ENCODE results near the gene PNP. TPM values are rescaled to one million over a fixed set of nuclear protein-coding genes. Genes with fewer than 3 reads are reported as not detected.

PNP gene
- polyA plus RNA-seq, 1 donor from 2014 or later = 12.6 TPM

DNA sequence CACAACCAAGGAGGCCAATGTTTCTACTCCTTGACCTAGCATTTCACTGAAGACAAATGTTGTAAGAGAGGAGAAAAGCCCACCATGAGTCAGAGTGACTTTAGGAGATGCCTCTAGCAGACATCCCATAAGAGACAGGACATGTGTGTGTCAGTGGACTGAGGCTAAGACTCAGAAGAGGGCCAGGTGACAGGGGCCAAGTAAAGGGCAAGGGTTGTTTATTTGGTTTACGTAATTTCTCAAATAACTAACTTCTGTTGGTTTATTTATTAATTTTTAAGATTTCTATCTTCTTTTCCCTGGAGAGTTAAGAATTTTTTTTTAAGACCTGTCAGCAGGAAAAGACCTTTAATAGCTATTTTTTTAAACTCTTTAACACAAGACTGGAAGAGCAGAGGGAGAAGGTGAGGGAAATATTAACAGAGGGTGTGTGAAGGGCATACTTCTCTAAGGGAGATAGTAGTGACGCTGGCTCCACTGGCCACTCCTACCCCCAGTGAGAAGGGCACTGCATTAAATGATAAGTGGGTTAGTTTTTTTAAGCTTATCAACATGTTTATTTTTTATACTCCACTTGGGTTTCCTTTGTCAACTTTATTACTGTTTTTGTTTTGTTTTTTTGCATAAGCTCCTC lies 3.4 kb downstream of the PNP start:
- Histone ChIP-seq H3K9me3 (ENCODE audit: low read length) (no peaks in the 10 kb centered on the region), H3K36me3 (ENCODE audit: insufficient read depth, low read length) (no peaks in the 10 kb centered on the region), H3K4me3 (ENCODE audit: low read length) (no peak overlapping the region), H3K27me3 (ENCODE audit: insufficient read depth, low read depth, low read length) (no peaks in the 10 kb centered on the region), H2AFZ (ENCODE audit: low read depth, low read length) (no peak overlapping the region), H4K20me1 (ENCODE audit: insufficient read depth) (no peaks in the 10 kb centered on the region), H3K79me2 (replicated peaks; ENCODE audit: insufficient read depth, low read length) (no peaks in the 10 kb centered on the region), H3K9ac (ENCODE audit: low read length) (no peak overlapping the region), H3K4me2 (ENCODE audit: low read length) (no peak overlapping the region), H3K9me2 (ENCODE audit: insufficient read depth, low read length) (no peaks in the 10 kb centered on the region), H3K27ac (ENCODE audit: low read length) (no peak overlapping the region), H3F3A (ENCODE audit: insufficient read depth, low read length, poor library complexity, severe bottlenecking) (no peaks in the 10 kb centered on the region)
- TF ChIP-seq REST (IDR thresholded peaks at IDR 0.05; ENCODE audit: borderline replicate concordance) = no peak

- no peaks in the 10 kb centered on the region for H3K9me2 ChIP-seq (ENCODE audit: insufficient read depth, low read length)
- H3F3A ChIP-seq (ENCODE audit: insufficient read depth, low read length, poor library complexity, severe bottlenecking) = no peaks in the 10 kb centered on the region
- TF ChIP-seq MXI1 (conservative IDR thresholded peaks at IDR 0.05; ENCODE audit: poor library complexity, severe bottlenecking) (no peak), RAD21 (conservative IDR thresholded peaks at IDR 0.05) (no peak), EP300 (conservative IDR thresholded peaks at IDR 0.05; ENCODE audit: poor library complexity, severe bottlenecking) (no peak), REST (IDR thresholded peaks at IDR 0.05; ENCODE audit: borderline replicate concordance) (no peak), EZH2 (IDR thresholded peaks at IDR 0.05; ENCODE audit: borderline replicate concordance, insufficient read depth, low read length, poor library complexity, severe bottlenecking) (no peak), POLR2AphosphoS5 (IDR thresholded peaks at IDR 0.05) (no peak), TAF1 (IDR thresholded peaks at IDR 0.05; ENCODE audit: low read depth) (no peak), SMC3 (conservative IDR thresholded peaks at IDR 0.05; ENCODE audit: poor library complexity) (no peak)
- TF ChIP-seq, protein P1, sequence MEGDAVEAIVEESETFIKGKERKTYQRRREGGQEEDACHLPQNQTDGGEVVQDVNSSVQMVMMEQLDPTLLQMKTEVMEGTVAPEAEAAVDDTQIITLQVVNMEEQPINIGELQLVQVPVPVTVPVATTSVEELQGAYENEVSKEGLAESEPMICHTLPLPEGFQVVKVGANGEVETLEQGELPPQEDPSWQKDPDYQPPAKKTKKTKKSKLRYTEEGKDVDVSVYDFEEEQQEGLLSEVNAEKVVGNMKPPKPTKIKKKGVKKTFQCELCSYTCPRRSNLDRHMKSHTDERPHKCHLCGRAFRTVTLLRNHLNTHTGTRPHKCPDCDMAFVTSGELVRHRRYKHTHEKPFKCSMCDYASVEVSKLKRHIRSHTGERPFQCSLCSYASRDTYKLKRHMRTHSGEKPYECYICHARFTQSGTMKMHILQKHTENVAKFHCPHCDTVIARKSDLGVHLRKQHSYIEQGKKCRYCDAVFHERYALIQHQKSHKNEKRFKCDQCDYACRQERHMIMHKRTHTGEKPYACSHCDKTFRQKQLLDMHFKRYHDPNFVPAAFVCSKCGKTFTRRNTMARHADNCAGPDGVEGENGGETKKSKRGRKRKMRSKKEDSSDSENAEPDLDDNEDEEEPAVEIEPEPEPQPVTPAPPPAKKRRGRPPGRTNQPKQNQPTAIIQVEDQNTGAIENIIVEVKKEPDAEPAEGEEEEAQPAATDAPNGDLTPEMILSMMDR (IDR thresholded peaks at IDR 0.05; ENCODE audit: poor library complexity, severe bottlenecking) = no peak
- no peaks in the 10 kb centered on the region for H3K36me3 ChIP-seq (ENCODE audit: insufficient read depth, low read length)
- H3K79me2 ChIP-seq (replicated peaks; ENCODE audit: insufficient read depth, low read length) = no peaks in the 10 kb centered on the region
- H3K9ac ChIP-seq (ENCODE audit: low read length) = no peak overlapping the region
- no peaks in the 10 kb centered on the region for H3K27me3 ChIP-seq (ENCODE audit: insufficient read depth, low read depth, low read length)
- H3K9me3 ChIP-seq (ENCODE audit: low read length) = no peaks in the 10 kb centered on the region
- H2AFZ ChIP-seq (ENCODE audit: low read depth, low read length) = no peak overlapping the region
- H4K20me1 ChIP-seq (ENCODE audit: insufficient read depth) = no peaks in the 10 kb centered on the region
- no peak overlapping the region for H3K4me2 ChIP-seq (ENCODE audit: low read length)
- H3K27ac ChIP-seq (ENCODE audit: low read length) = no peak overlapping the region
- no peak overlapping the region for H3K4me3 ChIP-seq (ENCODE audit: low read length)
Measured at GRCh38 chr14:20476776-20477175, 7.6 kb downstream of the PNP start.

Data from neural cell (in vitro differentiated cells).